Measurements from ENCODE around the gene ZBTB1. TPM values are rescaled to one million over a fixed set of nuclear protein-coding genes. Genes with fewer than 3 reads are reported as not detected.

Gene ZBTB1
- total and polyA plus RNA-seq, 7 experiments from 2014 or later: 42.4 to 119 (median 97.7) TPM

- ChIA-PET CTCF (interaction anchor here (0.6 kb wide), 1 partner anchor 410 kb away, joined by 3 read pairs; no protein-coding TSS in a partner anchor), POLR2A (no interaction called here)
- Mint-ChIP-seq H3K9me3 (peaks cover 0 to 1% (median 0%) of the 10 kb centered on the region in 11 donors), H3K4me3 (no peak overlapping the region), H3K27ac (peak overlapping the region in 4 of 9 donors; percentile 23 to 63 (median 58)), H3K27me3 (peaks cover 0 to 3% (median 0%) of the 10 kb centered on the region in 5 donors), H3K4me1 (peaks cover 23 to 53% (median 43%) of the 10 kb centered on the region in 7 donors), H3K36me3 (peaks cover 0 to 6% (median 0%) of the 10 kb centered on the region in 5 donors)
- Histone ChIP-seq H3K27ac (ENCODE audit: low read depth, low read length) (no peak overlapping the region), H3K27me3 (ENCODE audit: control insufficient read depth in 2 of 2, insufficient read depth in 2 of 2, low read length in 2 of 2) (no peaks in the 10 kb centered on the region), H3K36me3 (ENCODE audit: control insufficient read depth in 2 of 3, insufficient read depth in 3 of 3, low read length in 3 of 3) (no peaks in the 10 kb centered on the region), H3K4me3 (ENCODE audit: low read length) (no peak overlapping the region), H3K4me1 (ENCODE audit: control insufficient read depth in 2 of 2, insufficient read depth in 2 of 2, low read length in 2 of 2) (peaks cover 12 to 16% of the 10 kb centered on the region in 2 donors), H3K9me3 (ENCODE audit: control insufficient read depth in 2 of 3, low read length in 3 of 3) (no peaks in the 10 kb centered on the region)
- ATAC-seq: no peak
- intact Hi-C loops (cut with micrococcal nuclease): loop anchor here in 1 of 2 donors (5.0 kb wide), 3 partner anchors 34 to 131 kb away; partner anchors contain the start of genes ZBTB1 and ZBTB25
- DNase-seq: no peak
These were observed 36.1 kb upstream of the ZBTB1 start for GRCh38 chr14:64468451-64468850.

GRCh38 chr14:64474041-64474440, 30.5 kb upstream of the ZBTB1 start:
- ATAC-seq (no peak), DNase-seq (no peak)
- peaks cover 2 to 24% (median 13%) of the 10 kb centered on the region in 7 donors for H3K4me1 Mint-ChIP-seq
- Histone ChIP-seq H3K27ac (ENCODE audit: low read depth, low read length) (no peak overlapping the region), H3K36me3 (ENCODE audit: control insufficient read depth in 2 of 3, insufficient read depth in 3 of 3, low read length in 3 of 3) (peaks cover 0 to 1% (median 0%) of the 10 kb centered on the region in 3 experiments), H3K27me3 (ENCODE audit: control insufficient read depth in 2 of 2, insufficient read depth in 2 of 2, low read length in 2 of 2) (no peaks in the 10 kb centered on the region), H3K4me3 (ENCODE audit: low read length) (no peak overlapping the region), H3K4me1 (ENCODE audit: control insufficient read depth in 2 of 2, insufficient read depth in 2 of 2, low read length in 2 of 2) (no peaks in the 10 kb centered on the region), H3K9me3 (ENCODE audit: control insufficient read depth in 2 of 3, low read length in 3 of 3) (no peaks in the 10 kb centered on the region)
- ChIA-PET CTCF (no interaction called here), POLR2A (interaction anchor here (0.6 kb wide), 1 partner anchor 847 kb away, joined by 3 read pairs; no protein-coding TSS in a partner anchor)
- H3K27ac Mint-ChIP-seq: peak overlapping the region in 1 of 9 donors; percentile 25
- no peak overlapping the region for H3K4me3 Mint-ChIP-seq
- no peaks in the 10 kb centered on the region for H3K27me3 Mint-ChIP-seq
- peaks cover 0 to 1% (median 0%) of the 10 kb centered on the region in 11 donors for H3K9me3 Mint-ChIP-seq
- peaks cover 0 to 14% (median 0%) of the 10 kb centered on the region in 5 donors for H3K36me3 Mint-ChIP-seq
- intact Hi-C loops (cut with micrococcal nuclease): no loop called here

- H3K27me3 ChIP-seq (ENCODE audit: control insufficient read depth in 2 of 2, insufficient read depth in 2 of 2, low read length in 2 of 2): no peaks in the 10 kb centered on the region
- no peak overlapping the region for H3K27ac ChIP-seq (ENCODE audit: low read depth, low read length)
- Mint-ChIP-seq H3K36me3 (peaks cover 0 to 14% (median 2%) of the 10 kb centered on the region in 5 donors), H3K9me3 (peaks cover 0 to 1% (median 0%) of the 10 kb centered on the region in 11 donors), H3K27ac (no peak overlapping the region), H3K27me3 (no peaks in the 10 kb centered on the region), H3K4me1 (peaks cover 0 to 23% (median 13%) of the 10 kb centered on the region in 7 donors), H3K4me3 (no peak overlapping the region)
- no peaks in the 10 kb centered on the region for H3K4me1 ChIP-seq (ENCODE audit: control insufficient read depth in 2 of 2, insufficient read depth in 2 of 2, low read length in 2 of 2)
- CTCF ChIA-PET: no interaction called here
- POLR2A ChIA-PET: interaction anchor here (0.6 to 1.0 kb wide), 2 partner anchors 17 to 847 kb away, joined by 3 read pairs; no protein-coding TSS in a partner anchor
- intact Hi-C loops (cut with micrococcal nuclease): no loop called here
- ATAC-seq: no peak
- H3K9me3 ChIP-seq (ENCODE audit: control insufficient read depth in 2 of 3, low read length in 3 of 3): no peaks in the 10 kb centered on the region
- peaks cover 0 to 8% (median 0%) of the 10 kb centered on the region in 3 experiments for H3K36me3 ChIP-seq (ENCODE audit: control insufficient read depth in 2 of 3, insufficient read depth in 3 of 3, low read length in 3 of 3)
- DNase-seq: no peak
- H3K4me3 ChIP-seq (ENCODE audit: low read length): no peak overlapping the region
These were observed 29.9 kb upstream of the ZBTB1 start for GRCh38 chr14:64474698-64475097.

- intact Hi-C loops (cut with micrococcal nuclease): no loop called here
- no peaks in the 10 kb centered on the region for H3K27me3 Mint-ChIP-seq
- H3K36me3 ChIP-seq (ENCODE audit: control insufficient read depth in 2 of 3, insufficient read depth in 3 of 3, low read length in 3 of 3): peaks cover 0 to 13% (median 0%) of the 10 kb centered on the region in 3 experiments
- no peak overlapping the region for H3K4me3 ChIP-seq (ENCODE audit: low read length)
- no peak overlapping the region for H3K4me3 Mint-ChIP-seq
- H3K36me3 Mint-ChIP-seq: peaks cover 0 to 14% (median 3%) of the 10 kb centered on the region in 5 donors
- no peak overlapping the region for H3K27ac ChIP-seq (ENCODE audit: low read depth, low read length)
- H3K9me3 ChIP-seq (ENCODE audit: control insufficient read depth in 2 of 3, low read length in 3 of 3): no peaks in the 10 kb centered on the region
- DNase-seq (no peak), ATAC-seq (no peak)
- H3K4me1 Mint-ChIP-seq: peaks cover 0 to 23% (median 13%) of the 10 kb centered on the region in 7 donors
- no peak overlapping the region for H3K27ac Mint-ChIP-seq
- H3K27me3 ChIP-seq (ENCODE audit: control insufficient read depth in 2 of 2, insufficient read depth in 2 of 2, low read length in 2 of 2): no peaks in the 10 kb centered on the region
- POLR2A ChIA-PET: interaction anchor here (0.6 to 1.8 kb wide), 3 partner anchors 9 to 35 kb away, joined by 3 to 6 read pairs (median 3); no protein-coding TSS in a partner anchor
- CTCF ChIA-PET: interaction anchor here (4.2 kb wide), 1 partner anchor 46 kb away, joined by 18 read pairs; no protein-coding TSS in a partner anchor
- peaks cover 0 to 1% (median 0%) of the 10 kb centered on the region in 11 donors for H3K9me3 Mint-ChIP-seq
- H3K4me1 ChIP-seq (ENCODE audit: control insufficient read depth in 2 of 2, insufficient read depth in 2 of 2, low read length in 2 of 2): no peaks in the 10 kb centered on the region
These were observed 28.8 kb upstream of the ZBTB1 start for GRCh38 chr14:64475585-64476273.

- ChIA-PET CTCF (interaction anchor here (0.8 to 4.2 kb wide), 2 partner anchors 47 to 130 kb away, joined by 3 to 18 read pairs; no protein-coding TSS in a partner anchor), POLR2A (interaction anchor here (1.8 kb wide), 1 partner anchor 10 kb away, joined by 6 read pairs; no protein-coding TSS in a partner anchor)
- DNase-seq (no peak), ATAC-seq (no peak)
- Mint-ChIP-seq H3K36me3 (peaks cover 0 to 12% (median 3%) of the 10 kb centered on the region in 5 donors), H3K4me3 (no peak overlapping the region), H3K27me3 (no peaks in the 10 kb centered on the region), H3K9me3 (no peaks in the 10 kb centered on the region), H3K4me1 (peaks cover 0 to 22% (median 13%) of the 10 kb centered on the region in 7 donors), H3K27ac (no peak overlapping the region)
- intact Hi-C loops (cut with micrococcal nuclease): no loop called here
- Histone ChIP-seq H3K27ac (ENCODE audit: low read depth, low read length) (no peak overlapping the region), H3K36me3 (ENCODE audit: control insufficient read depth in 2 of 3, insufficient read depth in 3 of 3, low read length in 3 of 3) (peaks cover 0 to 18% (median 0%) of the 10 kb centered on the region in 3 experiments), H3K9me3 (ENCODE audit: control insufficient read depth in 2 of 3, low read length in 3 of 3) (no peaks in the 10 kb centered on the region), H3K4me3 (ENCODE audit: low read length) (no peak overlapping the region), H3K4me1 (ENCODE audit: control insufficient read depth in 2 of 2, insufficient read depth in 2 of 2, low read length in 2 of 2) (no peaks in the 10 kb centered on the region), H3K27me3 (ENCODE audit: control insufficient read depth in 2 of 2, insufficient read depth in 2 of 2, low read length in 2 of 2) (no peaks in the 10 kb centered on the region)
These were observed 28.1 kb upstream of the ZBTB1 start for GRCh38 chr14:64476438-64476837.

- Mint-ChIP-seq H3K27ac (peak overlapping the region in 1 of 9 donors; percentile 55), H3K27me3 (no peaks in the 10 kb centered on the region), H3K36me3 (peaks cover 0 to 12% (median 3%) of the 10 kb centered on the region in 5 donors), H3K9me3 (no peaks in the 10 kb centered on the region), H3K4me1 (peaks cover 0 to 22% (median 9%) of the 10 kb centered on the region in 7 donors), H3K4me3 (no peak overlapping the region)
- peak; percentile 51 for ATAC-seq
- H3K27ac ChIP-seq (ENCODE audit: low read depth, low read length): no peak overlapping the region
- CTCF ChIA-PET: interaction anchor here (0.6 to 5.0 kb wide), 14 partner anchors 11 to 174 kb away, joined by 3 to 33 read pairs (median 6); no protein-coding TSS in a partner anchor
- POLR2A ChIA-PET: interaction anchor here (0.6 to 2.2 kb wide), 5 partner anchors 9 to 26 kb away, joined by 3 to 14 read pairs (median 4); partner anchors contain the start of gene ZBTB1
- H3K27me3 ChIP-seq (ENCODE audit: control insufficient read depth in 2 of 2, insufficient read depth in 2 of 2, low read length in 2 of 2): no peaks in the 10 kb centered on the region
- intact Hi-C loops (cut with micrococcal nuclease): loop anchor here (1.0 to 2.0 kb wide), 5 partner anchors 33 to 175 kb away; no protein-coding TSS in a partner anchor
- no peaks in the 10 kb centered on the region for H3K9me3 ChIP-seq (ENCODE audit: control insufficient read depth in 2 of 3, low read length in 3 of 3)
- H3K36me3 ChIP-seq (ENCODE audit: control insufficient read depth in 2 of 3, insufficient read depth in 3 of 3, low read length in 3 of 3): peaks cover 0 to 18% (median 0%) of the 10 kb centered on the region in 3 experiments
- no peak overlapping the region for H3K4me3 ChIP-seq (ENCODE audit: low read length)
- peak in 5 of 9 donors; percentile 18 to 38 (median 32) for DNase-seq
- no peaks in the 10 kb centered on the region for H3K4me1 ChIP-seq (ENCODE audit: control insufficient read depth in 2 of 2, insufficient read depth in 2 of 2, low read length in 2 of 2)
These were observed 25.8 kb upstream of the ZBTB1 start for GRCh38 chr14:64478634-64479250.

All from naive thymus-derived CD4-positive, alpha-beta T cell (primary cell).